ENCODE measurements around the gene BTRC. TPM values are rescaled to one million over a fixed set of nuclear protein-coding genes. Genes with fewer than 3 reads are reported as not detected.

Gene BTRC
- total RNA-seq, 1 donor from 2014 or later, result 29.9 TPM

GRCh38 chr10:101446071-101446470 is 92.1 kb downstream of the BTRC start:
- DNase-seq, result no peak

GRCh38 chr10:101446947-101447346 is 93.0 kb downstream of the BTRC start:
- no peak for DNase-seq

- DNase-seq, result no peak
These were observed 93.5 kb downstream of the BTRC start for GRCh38 chr10:101447477-101447876.

- DNase-seq, result no peak
These were observed 96.5 kb downstream of the BTRC start for GRCh38 chr10:101450277-101451080.

- no peak for DNase-seq
These were observed 97.3 kb downstream of the BTRC start for GRCh38 chr10:101451261-101451660.

GRCh38 chr10:101451667-101452069 is 97.7 kb downstream of the BTRC start:
- DNase-seq, result no peak

- DNase-seq, result no peak
These were observed 98.2 kb downstream of the BTRC start for GRCh38 chr10:101452176-101452575.

- no peak for DNase-seq
These were observed 98.6 kb downstream of the BTRC start for GRCh38 chr10:101452593-101452992.

GRCh38 chr10:101453318-101453717 is 99.4 kb downstream of the BTRC start:
- DNase-seq, result no peak

- no peak for DNase-seq
These were observed 100.1 kb downstream of the BTRC start for GRCh38 chr10:101453791-101454718.

- no peak for DNase-seq
These were observed 104.9 kb downstream of the BTRC start for GRCh38 chr10:101458869-101459268.

GRCh38 chr10:101464082-101464481 is 110.1 kb downstream of the BTRC start:
- no peak for DNase-seq

GRCh38 chr10:101464599-101464998 is 110.6 kb downstream of the BTRC start:
- no peak for DNase-seq

GRCh38 chr10:101466016-101466912 is 112.3 kb downstream of the BTRC start:
- DNase-seq, result no peak

GRCh38 chr10:101467286-101467770 is 113.4 kb downstream of the BTRC start:
- DNase-seq, result no peak

GRCh38 chr10:101468159-101468558 is 114.2 kb downstream of the BTRC start:
- DNase-seq, result no peak

GRCh38 chr10:101476383-101476782 is 122.4 kb downstream of the BTRC start:
- DNase-seq, result no peak

GRCh38 chr10:101478956-101479355 is 125.0 kb downstream of the BTRC start:
- no peak for DNase-seq

- DNase-seq, result no peak
These were observed 127.3 kb downstream of the BTRC start for GRCh38 chr10:101481256-101481655.

- DNase-seq, result no peak
These were observed 128.6 kb downstream of the BTRC start for GRCh38 chr10:101482568-101482967.

- DNase-seq, result no peak
These were observed 130.3 kb downstream of the BTRC start for GRCh38 chr10:101484175-101484745.

- no peak for DNase-seq
These were observed 131.2 kb downstream of the BTRC start for GRCh38 chr10:101485207-101485606.

All from occipital lobe (tissue), 2 donors.